ENCODE measurements around the gene GSTA1.

DNA sequence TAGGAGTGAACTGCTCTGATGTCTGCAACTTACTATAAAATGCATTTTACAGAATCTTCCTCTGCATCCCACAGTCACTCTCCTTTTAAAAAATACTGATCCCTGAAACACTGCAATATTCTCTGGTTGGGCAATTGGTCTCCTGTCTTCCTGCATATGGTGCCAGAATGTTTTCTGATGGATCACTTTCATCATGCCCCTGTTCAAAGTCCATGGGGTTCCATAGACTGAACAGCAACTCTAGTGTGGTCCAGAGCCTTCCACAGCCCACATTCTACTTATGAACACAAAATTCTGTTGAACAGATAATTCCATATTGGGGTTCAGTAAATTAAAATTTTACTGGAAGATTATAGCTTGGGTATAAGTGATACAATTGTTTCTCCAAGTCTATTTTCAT is 51.3 kb downstream of the GSTA1 start:
- no peak for TF ChIP-seq POLR2A (IDR thresholded peaks at IDR 0.05)
- TF ChIP-seq, protein P1, sequence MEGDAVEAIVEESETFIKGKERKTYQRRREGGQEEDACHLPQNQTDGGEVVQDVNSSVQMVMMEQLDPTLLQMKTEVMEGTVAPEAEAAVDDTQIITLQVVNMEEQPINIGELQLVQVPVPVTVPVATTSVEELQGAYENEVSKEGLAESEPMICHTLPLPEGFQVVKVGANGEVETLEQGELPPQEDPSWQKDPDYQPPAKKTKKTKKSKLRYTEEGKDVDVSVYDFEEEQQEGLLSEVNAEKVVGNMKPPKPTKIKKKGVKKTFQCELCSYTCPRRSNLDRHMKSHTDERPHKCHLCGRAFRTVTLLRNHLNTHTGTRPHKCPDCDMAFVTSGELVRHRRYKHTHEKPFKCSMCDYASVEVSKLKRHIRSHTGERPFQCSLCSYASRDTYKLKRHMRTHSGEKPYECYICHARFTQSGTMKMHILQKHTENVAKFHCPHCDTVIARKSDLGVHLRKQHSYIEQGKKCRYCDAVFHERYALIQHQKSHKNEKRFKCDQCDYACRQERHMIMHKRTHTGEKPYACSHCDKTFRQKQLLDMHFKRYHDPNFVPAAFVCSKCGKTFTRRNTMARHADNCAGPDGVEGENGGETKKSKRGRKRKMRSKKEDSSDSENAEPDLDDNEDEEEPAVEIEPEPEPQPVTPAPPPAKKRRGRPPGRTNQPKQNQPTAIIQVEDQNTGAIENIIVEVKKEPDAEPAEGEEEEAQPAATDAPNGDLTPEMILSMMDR (IDR thresholded peaks at IDR 0.05 in 4 of 5, conservative IDR thresholded peaks at IDR 0.05 in 1 of 5) = no peak
